ENCODE measurements around the gene FAM184A.

FAM184A gene

DNA sequence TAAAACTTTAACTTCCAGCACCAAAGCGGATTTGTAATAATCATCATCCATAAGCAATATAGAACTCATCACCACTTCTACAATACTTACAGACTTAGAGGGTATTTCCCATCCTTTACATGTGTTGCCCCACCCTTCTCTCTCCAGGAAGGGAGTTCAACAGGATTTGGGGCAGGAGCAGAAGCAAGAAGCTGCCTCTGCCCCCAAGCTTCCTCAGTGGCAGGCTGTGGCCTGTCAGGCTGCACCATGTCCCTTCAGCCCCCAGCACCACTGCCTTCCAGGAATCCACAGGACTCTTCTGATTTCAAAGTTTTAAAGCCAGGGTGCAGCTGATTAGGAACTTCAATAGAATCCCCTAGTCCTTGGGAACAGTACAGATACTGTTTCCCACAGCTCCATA is 106.8 kb downstream of the FAM184A start:
- Histone ChIP-seq H3K27me3 (ENCODE audit: insufficient read depth, low read length, poor library complexity) (no peaks in the 10 kb centered on the region), H3K4me2 (ENCODE audit: low read length) (no peak overlapping the region), H3K56ac (ENCODE audit: low read length) (no peak overlapping the region), H2BK15ac (replicated peaks; ENCODE audit: low read depth) (no peak overlapping the region), H2BK120ac (ENCODE audit: low read depth, low read length) (no peak overlapping the region), H4K5ac (ENCODE audit: low read length) (no peak overlapping the region), H3K4me1 (ENCODE audit: control insufficient read depth, low read depth, low read length) (no peaks in the 10 kb centered on the region), H3K36me3 (ENCODE audit: control insufficient read depth, insufficient read depth, low read length) (no peaks in the 10 kb centered on the region), H3K4ac (ENCODE audit: low read depth, low read length) (no peak overlapping the region), H3K9ac (ENCODE audit: low read length) (no peak overlapping the region), H2BK5ac (ENCODE audit: low read length) (no peak overlapping the region), H3K18ac (ENCODE audit: low read length) (no peak overlapping the region), H3K4me3 (ENCODE audit: low read length) (no peak overlapping the region), H3K79me1 (ENCODE audit: low read length) (no peaks in the 10 kb centered on the region), H3K79me2 (ENCODE audit: control insufficient read depth, insufficient read depth, low read length) (no peaks in the 10 kb centered on the region), H3K27ac (ENCODE audit: low read depth, low read length) (no peak overlapping the region), H2AK5ac (ENCODE audit: low read length) (no peak overlapping the region), H4K8ac (ENCODE audit: low read depth, low read length) (no peak overlapping the region), H3K23ac (ENCODE audit: low read length) (no peak overlapping the region)
- WGBS (ENCODE audit: extremely low coverage, insufficient coverage, low lambda C conversion rate): no CpG with 5 or more reads among the region's 1 CpG
- DNase-seq: no peak

DNA sequence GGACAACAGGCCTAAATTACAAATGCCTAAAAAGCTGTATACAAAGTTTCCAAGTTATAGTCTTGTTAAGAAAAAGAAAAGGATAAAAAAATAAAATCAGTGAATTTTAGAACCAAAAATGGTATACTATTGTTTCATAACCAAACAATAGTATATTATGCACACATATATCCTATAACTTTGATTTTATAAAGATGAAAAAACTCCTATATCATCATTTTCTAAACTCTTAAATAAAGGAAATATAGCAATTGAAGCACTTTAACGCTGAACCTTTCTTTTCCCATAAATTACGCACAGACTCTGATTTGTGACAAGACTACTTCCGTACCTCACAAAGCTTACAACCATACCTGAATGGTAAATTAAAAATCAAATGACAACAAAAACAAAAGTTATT is 107.6 kb downstream of the FAM184A start:
- DNase-seq: no peak

DNA sequence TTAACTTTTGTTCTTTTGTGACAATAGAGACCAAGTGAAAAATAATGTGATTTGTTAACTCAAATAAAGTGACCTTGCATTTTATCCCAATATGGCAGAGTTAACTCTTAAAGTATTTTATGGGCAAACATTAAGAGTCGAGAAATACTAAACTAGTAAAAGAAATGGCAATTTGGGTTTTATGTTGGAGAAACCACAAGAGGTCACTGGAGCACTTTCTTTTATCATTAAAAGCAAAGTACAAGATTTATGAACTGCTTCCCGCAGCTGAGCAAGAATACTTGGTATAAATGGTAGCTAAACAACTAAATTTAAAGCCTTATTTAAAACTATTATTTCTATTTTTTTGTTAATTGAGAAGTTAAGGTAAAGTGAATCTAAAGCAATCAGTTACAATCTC is 110.0 kb downstream of the FAM184A start:
- Histone ChIP-seq H4K8ac (ENCODE audit: low read depth, low read length) (no peak overlapping the region), H4K5ac (ENCODE audit: low read length) (no peak overlapping the region), H2BK120ac (ENCODE audit: low read depth, low read length) (no peak overlapping the region), H3K79me1 (ENCODE audit: low read length) (no peaks in the 10 kb centered on the region), H3K27ac (ENCODE audit: low read depth, low read length) (no peak overlapping the region), H3K18ac (ENCODE audit: low read length) (no peak overlapping the region), H3K56ac (ENCODE audit: low read length) (no peak overlapping the region), H3K4me2 (ENCODE audit: low read length) (no peak overlapping the region), H3K9ac (ENCODE audit: low read length) (no peak overlapping the region), H3K36me3 (ENCODE audit: control insufficient read depth, insufficient read depth, low read length) (no peaks in the 10 kb centered on the region), H3K4me1 (ENCODE audit: control insufficient read depth, low read depth, low read length) (no peaks in the 10 kb centered on the region), H3K4me3 (ENCODE audit: low read length) (no peak overlapping the region), H3K79me2 (ENCODE audit: control insufficient read depth, insufficient read depth, low read length) (no peaks in the 10 kb centered on the region), H3K4ac (ENCODE audit: low read depth, low read length) (no peak overlapping the region), H3K23ac (ENCODE audit: low read length) (no peak overlapping the region), H2BK15ac (replicated peaks; ENCODE audit: low read depth) (no peak overlapping the region), H3K27me3 (ENCODE audit: insufficient read depth, low read length, poor library complexity) (no peaks in the 10 kb centered on the region), H2BK5ac (ENCODE audit: low read length) (no peak overlapping the region), H2AK5ac (ENCODE audit: low read length) (no peak overlapping the region)
- no CpG with 5 or more reads among the region's 2 CpGs for WGBS (ENCODE audit: extremely low coverage, insufficient coverage, low lambda C conversion rate)
- DNase-seq: peak; percentile 41

More for the DNA sequence above, 107.6 kb downstream of the FAM184A start:
- Histone ChIP-seq H3K4me3 (ENCODE audit: low read length) (no peak overlapping the region), H3K79me2 (ENCODE audit: control insufficient read depth, insufficient read depth, low read length) (no peaks in the 10 kb centered on the region), H2AK5ac (ENCODE audit: low read length) (no peak overlapping the region), H3K18ac (ENCODE audit: low read length) (no peak overlapping the region), H3K56ac (ENCODE audit: low read length) (no peak overlapping the region), H3K9ac (ENCODE audit: low read length) (no peak overlapping the region), H3K36me3 (ENCODE audit: control insufficient read depth, insufficient read depth, low read length) (no peaks in the 10 kb centered on the region), H3K27me3 (ENCODE audit: insufficient read depth, low read length, poor library complexity) (no peaks in the 10 kb centered on the region), H2BK15ac (replicated peaks; ENCODE audit: low read depth) (no peak overlapping the region), H3K4me1 (ENCODE audit: control insufficient read depth, low read depth, low read length) (no peaks in the 10 kb centered on the region), H2BK5ac (ENCODE audit: low read length) (no peak overlapping the region), H3K27ac (ENCODE audit: low read depth, low read length) (no peak overlapping the region), H2BK120ac (ENCODE audit: low read depth, low read length) (no peak overlapping the region), H3K4ac (ENCODE audit: low read depth, low read length) (no peak overlapping the region), H3K4me2 (ENCODE audit: low read length) (no peak overlapping the region), H4K5ac (ENCODE audit: low read length) (no peak overlapping the region), H3K79me1 (ENCODE audit: low read length) (no peaks in the 10 kb centered on the region), H4K8ac (ENCODE audit: low read depth, low read length) (no peak overlapping the region), H3K23ac (ENCODE audit: low read length) (no peak overlapping the region)
- no CpG with 5 or more reads among the region's 3 CpGs for WGBS (ENCODE audit: extremely low coverage, insufficient coverage, low lambda C conversion rate)

DNA sequence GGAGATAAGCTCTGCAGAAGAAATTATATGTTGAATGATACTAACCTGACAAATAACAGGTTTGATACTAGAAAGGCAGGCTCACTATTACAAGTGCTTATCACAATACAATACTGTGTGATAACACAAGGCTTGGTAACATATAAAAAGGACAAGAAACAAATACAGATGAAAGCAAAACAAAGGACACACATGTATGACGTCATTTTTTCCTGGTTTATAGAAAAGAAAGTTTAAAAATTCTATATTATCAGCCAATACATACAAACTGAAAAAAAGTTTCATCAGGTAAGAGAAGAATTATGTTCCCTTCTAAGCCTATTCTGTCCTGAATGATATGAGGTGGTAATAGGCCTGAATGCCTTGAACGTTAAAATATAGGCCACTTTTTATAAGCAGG is 111.2 kb downstream of the FAM184A start:
- no peak overlapping the region for H4K8ac ChIP-seq (ENCODE audit: low read depth, low read length)
- H3K79me2 ChIP-seq (ENCODE audit: control insufficient read depth, insufficient read depth, low read length): no peaks in the 10 kb centered on the region
- no peaks in the 10 kb centered on the region for H3K27me3 ChIP-seq (ENCODE audit: insufficient read depth, low read length, poor library complexity)
- H3K36me3 ChIP-seq (ENCODE audit: control insufficient read depth, insufficient read depth, low read length): no peaks in the 10 kb centered on the region
- no peak overlapping the region for H3K9ac ChIP-seq (ENCODE audit: low read length)
- no peak overlapping the region for H3K27ac ChIP-seq (ENCODE audit: low read depth, low read length)
- DNase-seq: no peak
- no peak overlapping the region for H3K23ac ChIP-seq (ENCODE audit: low read length)
- no peak overlapping the region for H3K4me2 ChIP-seq (ENCODE audit: low read length)
- H2BK5ac ChIP-seq (ENCODE audit: low read length): no peak overlapping the region
- no peak overlapping the region for H3K18ac ChIP-seq (ENCODE audit: low read length)
- no peak overlapping the region for H4K5ac ChIP-seq (ENCODE audit: low read length)
- no peak overlapping the region for H2BK120ac ChIP-seq (ENCODE audit: low read depth, low read length)
- WGBS (ENCODE audit: extremely low coverage, insufficient coverage, low lambda C conversion rate): no CpG with 5 or more reads among the region's 2 CpGs
- H3K4me1 ChIP-seq (ENCODE audit: control insufficient read depth, low read depth, low read length): no peaks in the 10 kb centered on the region
- H3K79me1 ChIP-seq (ENCODE audit: low read length): no peaks in the 10 kb centered on the region
- H2BK15ac ChIP-seq (replicated peaks; ENCODE audit: low read depth): no peak overlapping the region
- no peak overlapping the region for H3K4ac ChIP-seq (ENCODE audit: low read depth, low read length)
- H2AK5ac ChIP-seq (ENCODE audit: low read length): no peak overlapping the region
- H3K4me3 ChIP-seq (ENCODE audit: low read length): no peak overlapping the region
- H3K56ac ChIP-seq (ENCODE audit: low read length): no peak overlapping the region

DNA sequence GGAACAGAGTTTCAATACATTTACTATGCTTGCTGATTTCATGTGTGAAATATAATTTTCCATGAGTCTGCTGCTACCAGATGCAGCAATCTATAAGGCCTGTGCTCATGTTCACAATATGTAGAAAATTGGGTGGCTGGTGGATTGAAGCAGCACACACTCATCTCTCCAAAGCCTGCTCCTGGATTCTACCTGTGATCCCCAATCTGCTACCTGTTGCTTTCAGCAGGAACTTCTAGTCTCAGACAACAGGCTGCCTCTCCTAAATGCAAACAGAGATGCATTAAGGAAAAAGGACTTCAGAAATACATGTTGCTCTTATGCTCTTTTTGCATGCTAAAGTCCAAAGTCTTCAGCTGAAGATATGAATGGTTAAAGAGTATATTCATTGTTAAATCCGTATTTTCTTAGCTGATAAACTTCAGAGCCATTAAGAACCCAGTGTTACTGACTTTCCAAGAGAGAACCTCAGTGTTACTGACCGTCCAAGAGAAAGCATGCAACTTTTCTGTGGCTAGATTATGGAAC is 112.6 kb downstream of the FAM184A start:
- Histone ChIP-seq H3K9ac (ENCODE audit: low read length) (no peak overlapping the region), H2BK15ac (replicated peaks; ENCODE audit: low read depth) (no peak overlapping the region), H3K4me3 (ENCODE audit: low read length) (no peak overlapping the region), H4K8ac (ENCODE audit: low read depth, low read length) (no peak overlapping the region), H2BK120ac (ENCODE audit: low read depth, low read length) (no peak overlapping the region), H3K27me3 (ENCODE audit: insufficient read depth, low read length, poor library complexity) (no peaks in the 10 kb centered on the region), H2AK5ac (ENCODE audit: low read length) (no peak overlapping the region), H3K18ac (ENCODE audit: low read length) (no peak overlapping the region), H3K36me3 (ENCODE audit: control insufficient read depth, insufficient read depth, low read length) (no peaks in the 10 kb centered on the region), H3K23ac (ENCODE audit: low read length) (no peak overlapping the region), H3K4me2 (ENCODE audit: low read length) (no peak overlapping the region), H2BK5ac (ENCODE audit: low read length) (no peak overlapping the region), H4K5ac (ENCODE audit: low read length) (no peak overlapping the region), H3K79me1 (ENCODE audit: low read length) (no peaks in the 10 kb centered on the region), H3K79me2 (ENCODE audit: control insufficient read depth, insufficient read depth, low read length) (no peaks in the 10 kb centered on the region), H3K27ac (ENCODE audit: low read depth, low read length) (no peak overlapping the region), H3K4ac (ENCODE audit: low read depth, low read length) (no peak overlapping the region), H3K56ac (ENCODE audit: low read length) (no peak overlapping the region), H3K4me1 (ENCODE audit: control insufficient read depth, low read depth, low read length) (no peaks in the 10 kb centered on the region)
- DNase-seq: no peak
- WGBS (ENCODE audit: extremely low coverage, insufficient coverage, low lambda C conversion rate): no CpG with 5 or more reads among the region's 2 CpGs

DNA sequence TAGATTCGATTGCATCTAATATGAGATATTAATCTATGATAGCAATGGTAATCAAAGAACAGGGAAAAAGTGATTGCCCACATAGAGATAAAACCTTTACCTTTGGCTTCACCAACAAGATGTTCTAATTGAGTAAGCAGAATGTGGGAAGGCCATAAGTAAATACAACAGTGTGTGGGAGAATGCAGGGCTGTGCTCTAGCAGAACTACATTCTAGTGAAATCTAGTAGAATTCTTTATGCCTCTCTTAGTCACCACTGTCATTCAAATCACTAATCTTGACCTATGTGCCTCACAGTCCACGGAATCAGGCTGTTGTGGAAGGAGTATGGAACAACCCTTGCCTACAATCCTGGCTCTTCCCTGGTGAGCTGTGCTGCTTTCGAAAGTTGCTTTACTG is 113.1 kb downstream of the FAM184A start:
- H4K5ac ChIP-seq (ENCODE audit: low read length): no peak overlapping the region
- H2BK120ac ChIP-seq (ENCODE audit: low read depth, low read length): no peak overlapping the region
- no peak overlapping the region for H3K23ac ChIP-seq (ENCODE audit: low read length)
- no peak overlapping the region for H3K9ac ChIP-seq (ENCODE audit: low read length)
- DNase-seq: no peak
- H3K36me3 ChIP-seq (ENCODE audit: control insufficient read depth, insufficient read depth, low read length): no peaks in the 10 kb centered on the region
- no peak overlapping the region for H3K56ac ChIP-seq (ENCODE audit: low read length)
- H4K8ac ChIP-seq (ENCODE audit: low read depth, low read length): no peak overlapping the region
- no peak overlapping the region for H3K27ac ChIP-seq (ENCODE audit: low read depth, low read length)
- H3K4me3 ChIP-seq (ENCODE audit: low read length): no peak overlapping the region
- H2BK15ac ChIP-seq (replicated peaks; ENCODE audit: low read depth): no peak overlapping the region
- H3K79me1 ChIP-seq (ENCODE audit: low read length): no peaks in the 10 kb centered on the region
- no peaks in the 10 kb centered on the region for H3K27me3 ChIP-seq (ENCODE audit: insufficient read depth, low read length, poor library complexity)
- WGBS (ENCODE audit: extremely low coverage, insufficient coverage, low lambda C conversion rate): no CpG with 5 or more reads among the region's 3 CpGs
- no peaks in the 10 kb centered on the region for H3K79me2 ChIP-seq (ENCODE audit: control insufficient read depth, insufficient read depth, low read length)
- no peak overlapping the region for H2AK5ac ChIP-seq (ENCODE audit: low read length)
- H3K4me2 ChIP-seq (ENCODE audit: low read length): no peak overlapping the region
- no peak overlapping the region for H3K4ac ChIP-seq (ENCODE audit: low read depth, low read length)
- no peak overlapping the region for H2BK5ac ChIP-seq (ENCODE audit: low read length)
- no peaks in the 10 kb centered on the region for H3K4me1 ChIP-seq (ENCODE audit: control insufficient read depth, low read depth, low read length)
- H3K18ac ChIP-seq (ENCODE audit: low read length): no peak overlapping the region

Measured in mesendoderm (in vitro differentiated cells).